Measurements from ENCODE around the gene TMEM179.
A peak's percentile ranks its signal among the peaks of the same experiment; 100 is the strongest.

Gene TMEM179

GRCh38 chr14:104547310-104547997, 57.1 kb downstream of the TMEM179 start:
- TF ChIP-seq CTCF (IDR thresholded peaks at IDR 0.05; ENCODE audit: control extremely low read depth, extremely low read depth, low read depth, missing control alignments) = no peak
- DNase-seq (ENCODE audit: extremely low spot score) = no peak
- ChIA-PET CTCF (no interaction called here), POLR2A (no interaction called here)

DNA sequence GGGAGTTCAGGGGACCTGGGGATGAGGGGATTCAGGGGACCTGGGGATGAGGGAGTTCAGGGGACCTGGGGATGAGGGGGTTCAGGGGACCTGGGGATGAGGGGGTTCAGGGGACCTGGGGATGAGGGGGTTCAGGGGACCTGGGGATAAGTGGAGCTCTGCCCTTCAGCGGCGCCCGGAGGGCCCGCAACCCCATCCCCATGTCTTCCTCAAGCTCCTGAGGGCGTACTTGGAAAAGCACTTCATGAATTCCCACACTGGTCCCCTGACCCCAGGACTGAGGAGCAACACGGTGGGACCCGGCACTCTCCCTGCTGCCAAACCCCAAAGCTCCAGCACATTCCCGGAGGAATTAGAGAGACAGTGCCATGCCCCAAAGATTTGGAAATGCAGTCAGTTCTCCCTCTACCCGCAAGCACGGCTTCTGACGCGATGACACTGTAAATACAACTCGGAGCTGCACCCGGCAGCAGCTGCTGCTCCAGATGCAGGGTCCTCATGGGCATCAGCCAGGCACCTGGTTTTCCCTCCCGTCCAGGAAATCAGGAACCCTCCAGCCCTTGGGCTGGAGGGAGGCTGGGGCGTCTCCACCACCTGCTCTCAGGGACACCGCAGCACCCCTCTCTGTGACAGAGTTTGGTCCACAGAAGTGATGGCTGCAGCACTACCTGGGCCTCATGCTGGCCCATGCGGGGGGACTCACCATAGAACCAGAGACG, 57.8 kb downstream of the TMEM179 start:
- POLR2A ChIA-PET = no interaction called here
- CTCF ChIA-PET = interaction anchor here (0.8 to 1.8 kb wide), 3 partner anchors 14 to 469 kb away, joined by 3 to 4 read pairs (median 3); no protein-coding TSS in a partner anchor
- no peak for DNase-seq (ENCODE audit: extremely low spot score)
- TF ChIP-seq CTCF (IDR thresholded peaks at IDR 0.05; ENCODE audit: control extremely low read depth, extremely low read depth, low read depth, missing control alignments) = no peak

DNA sequence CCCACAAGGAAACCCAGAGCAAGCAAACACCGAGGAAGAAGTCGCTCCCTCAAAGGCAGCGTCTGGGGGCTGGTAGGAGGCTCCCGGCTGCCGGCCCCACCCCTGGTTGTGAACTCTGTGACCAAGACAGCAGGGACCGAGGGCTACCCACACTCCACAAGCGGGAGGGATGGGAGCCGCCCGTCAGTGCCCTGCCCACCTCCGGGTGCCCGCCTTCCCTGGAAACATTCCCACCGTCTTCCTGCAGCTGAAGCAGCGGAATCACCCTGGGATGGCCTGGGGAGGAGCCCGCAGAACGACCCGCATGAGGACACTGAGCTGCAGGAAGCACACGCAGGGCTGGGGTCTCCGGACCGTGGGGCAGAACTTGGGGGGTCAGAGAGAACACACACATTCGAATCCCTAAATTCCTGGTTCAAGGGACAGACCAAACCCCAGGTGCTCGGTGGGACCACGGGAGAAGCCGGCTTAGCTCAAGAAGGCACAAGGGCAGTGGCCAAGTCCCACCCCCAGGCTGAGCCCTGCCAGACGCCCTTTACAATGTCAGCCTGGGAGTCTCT, 58.5 kb downstream of the TMEM179 start:
- DNase-seq (ENCODE audit: extremely low spot score) = no peak
- CTCF ChIA-PET = interaction anchor here (0.8 to 1.8 kb wide), 3 partner anchors 15 to 469 kb away, joined by 3 to 4 read pairs (median 3); no protein-coding TSS in a partner anchor
- POLR2A ChIA-PET = no interaction called here
- TF ChIP-seq CTCF (IDR thresholded peaks at IDR 0.05; ENCODE audit: control extremely low read depth, extremely low read depth, low read depth, missing control alignments) = no peak

DNA sequence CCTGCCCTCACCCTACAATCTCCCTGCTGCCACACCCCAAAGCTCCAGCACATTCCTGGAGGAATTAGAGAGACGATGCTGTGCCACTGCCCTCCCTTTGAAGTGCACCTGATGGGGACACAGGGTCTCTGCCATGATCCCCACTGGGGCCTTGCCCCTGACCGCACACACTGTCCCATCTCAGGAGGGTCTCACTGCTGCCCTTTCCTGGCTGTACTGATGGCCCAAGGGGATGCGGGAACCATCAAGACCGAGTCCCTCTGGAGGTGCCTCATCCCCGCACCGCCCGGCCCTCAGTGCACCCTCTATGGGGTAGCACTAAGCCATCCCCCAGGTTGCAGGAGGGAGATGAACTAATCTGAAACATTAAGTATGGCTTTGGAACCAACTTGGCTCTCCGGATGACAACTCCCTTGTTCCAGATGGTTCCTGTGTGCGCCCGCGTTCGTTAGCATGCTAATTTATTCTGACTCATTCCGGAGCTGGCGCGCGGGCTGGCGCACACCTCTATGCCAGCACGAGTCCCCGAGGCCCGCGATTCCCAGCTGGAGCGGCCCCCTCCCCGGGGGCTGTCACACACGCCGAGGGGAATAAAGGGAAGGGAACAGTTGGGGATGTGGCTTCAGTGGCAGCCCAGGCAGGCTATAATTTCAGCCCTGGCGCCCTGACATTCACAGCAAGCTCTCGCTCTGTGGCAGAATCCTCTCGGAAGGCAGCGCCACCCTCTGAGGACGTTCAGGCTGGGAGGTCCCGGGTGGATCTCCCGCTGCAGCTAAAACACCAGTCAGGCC, 59.2 kb downstream of the TMEM179 start:
- ChIA-PET POLR2A (no interaction called here), CTCF (interaction anchor here (1.2 to 1.8 kb wide), 2 partner anchors 15 to 468 kb away, joined by 3 to 4 read pairs; no protein-coding TSS in a partner anchor)
- no peak for TF ChIP-seq CTCF (IDR thresholded peaks at IDR 0.05; ENCODE audit: control extremely low read depth, extremely low read depth, low read depth, missing control alignments)
- DNase-seq (ENCODE audit: extremely low spot score) = no peak

GRCh38 chr14:104544362-104544961, 60.1 kb downstream of the TMEM179 start:
- TF ChIP-seq CTCF (IDR thresholded peaks at IDR 0.05; ENCODE audit: control extremely low read depth, extremely low read depth, low read depth, missing control alignments) = no peak
- POLR2A ChIA-PET = no interaction called here
- DNase-seq (ENCODE audit: extremely low spot score) = peak; percentile 9
- CTCF ChIA-PET = no interaction called here
